ENCODE results near the gene RAB23. TPM values are rescaled to one million over a fixed set of nuclear protein-coding genes. Genes with fewer than 3 reads are reported as not detected.

The RAB23 gene
- total RNA-seq, 1 experiment from 2014 or later: 18.1 TPM

DNA sequence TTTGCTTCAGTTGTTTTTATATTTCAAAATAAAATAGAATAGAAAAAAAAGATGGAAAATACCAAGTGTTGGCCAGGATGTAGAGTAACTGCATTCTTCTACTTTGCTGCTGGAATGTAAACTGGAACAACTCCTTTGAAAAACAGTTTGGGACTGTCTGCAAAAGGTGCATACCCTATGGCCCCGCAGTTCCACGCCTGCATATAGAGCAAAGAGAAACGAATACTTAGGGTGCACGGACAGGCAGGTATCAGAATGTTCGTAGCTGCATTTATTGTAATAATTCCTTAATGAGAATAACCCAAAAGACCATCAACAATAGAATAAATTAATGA, 603 bp upstream of the RAB23 start:
- H2BK15ac ChIP-seq (ENCODE audit: low read depth, low read length): no peak overlapping the region
- H3K9ac ChIP-seq (ENCODE audit: extremely low read depth, insufficient read length, low read length): no peak overlapping the region
- no peaks in the 10 kb centered on the region; the same call in 1 of the 2 replicates for H3K27me3 Mint-ChIP-seq (ENCODE audit: low read depth)
- H2AK5ac ChIP-seq (ENCODE audit: insufficient read length, low read length): no peak overlapping the region
- H3K4me3 Mint-ChIP-seq: peak overlapping the region; percentile 92 to 99
- peak overlapping the region; percentile 44 for H3K4me2 ChIP-seq (ENCODE audit: insufficient read depth, insufficient read length, low read length)
- TF ChIP-seq, protein P1, sequence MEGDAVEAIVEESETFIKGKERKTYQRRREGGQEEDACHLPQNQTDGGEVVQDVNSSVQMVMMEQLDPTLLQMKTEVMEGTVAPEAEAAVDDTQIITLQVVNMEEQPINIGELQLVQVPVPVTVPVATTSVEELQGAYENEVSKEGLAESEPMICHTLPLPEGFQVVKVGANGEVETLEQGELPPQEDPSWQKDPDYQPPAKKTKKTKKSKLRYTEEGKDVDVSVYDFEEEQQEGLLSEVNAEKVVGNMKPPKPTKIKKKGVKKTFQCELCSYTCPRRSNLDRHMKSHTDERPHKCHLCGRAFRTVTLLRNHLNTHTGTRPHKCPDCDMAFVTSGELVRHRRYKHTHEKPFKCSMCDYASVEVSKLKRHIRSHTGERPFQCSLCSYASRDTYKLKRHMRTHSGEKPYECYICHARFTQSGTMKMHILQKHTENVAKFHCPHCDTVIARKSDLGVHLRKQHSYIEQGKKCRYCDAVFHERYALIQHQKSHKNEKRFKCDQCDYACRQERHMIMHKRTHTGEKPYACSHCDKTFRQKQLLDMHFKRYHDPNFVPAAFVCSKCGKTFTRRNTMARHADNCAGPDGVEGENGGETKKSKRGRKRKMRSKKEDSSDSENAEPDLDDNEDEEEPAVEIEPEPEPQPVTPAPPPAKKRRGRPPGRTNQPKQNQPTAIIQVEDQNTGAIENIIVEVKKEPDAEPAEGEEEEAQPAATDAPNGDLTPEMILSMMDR (conservative IDR thresholded peaks at IDR 0.05): no peak
- no peaks in the 10 kb centered on the region for H3K23me2 ChIP-seq (ENCODE audit: insufficient read length, low read depth, low read length, poor library complexity, severe bottlenecking)
- peaks cover 36 to 38% of the 10 kb centered on the region in 2 experiments for H3K4me1 Mint-ChIP-seq
- no peaks in the 10 kb centered on the region for H3K79me1 ChIP-seq (ENCODE audit: insufficient read depth, low read depth, low read length, poor library complexity, severe bottlenecking)
- no peak overlapping the region for H3K56ac ChIP-seq (ENCODE audit: insufficient read length, low read depth, low read length)
- H3K4me1 ChIP-seq (ENCODE audit: insufficient read depth, low read length): no peaks in the 10 kb centered on the region
- H3T11ph ChIP-seq (ENCODE audit: low read length): no peak overlapping the region
- no peak overlapping the region for H2AFZ ChIP-seq (ENCODE audit: low read length)
- no peak overlapping the region for H4K8ac ChIP-seq (replicated peaks; ENCODE audit: insufficient read length, low read depth, low read length)
- peaks cover 8 to 18% (median 9%) of the 10 kb centered on the region in 3 experiments for H3K36me3 Mint-ChIP-seq (ENCODE audit: insufficient read depth in 1 of 3, low read depth in 3 of 3)
- no peak overlapping the region for H2BK20ac ChIP-seq (ENCODE audit: low read depth, low read length, poor library complexity, severe bottlenecking)
- no peak overlapping the region for H2BK120ac ChIP-seq (ENCODE audit: low read depth, low read length, poor library complexity, severe bottlenecking)
- no peak overlapping the region for H2BK5ac ChIP-seq (ENCODE audit: insufficient read length, low read length)
- no peak overlapping the region for H3K4ac ChIP-seq (ENCODE audit: low read depth, low read length)
- no peak overlapping the region for H3K18ac ChIP-seq (ENCODE audit: insufficient read length, low read depth, low read length)
- no peaks in the 10 kb centered on the region for H3K27me3 ChIP-seq (ENCODE audit: insufficient read depth, low read length)
- H3K9me3 ChIP-seq (ENCODE audit: control insufficient read depth, low read depth, low read length): no peaks in the 10 kb centered on the region
- no peak overlapping the region for H2BK12ac ChIP-seq (ENCODE audit: insufficient read length, low read depth, low read length)
- H4K5ac ChIP-seq (ENCODE audit: insufficient read length, low read depth, low read length): no peak overlapping the region
- no peak overlapping the region for H3K14ac ChIP-seq (ENCODE audit: insufficient read depth, low read length)
- no peak for DNase-seq
- H3K79me2 ChIP-seq (ENCODE audit: insufficient read depth, low read length): peaks cover 5% of the 10 kb centered on the region; the same call in 1 of the 2 replicates
- no peak overlapping the region for H4K91ac ChIP-seq (ENCODE audit: insufficient read length, low read depth, low read length)
- H3K23ac ChIP-seq (ENCODE audit: insufficient read length, low read depth, low read length): no peak overlapping the region
- peaks cover 0 to 10% of the 10 kb centered on the region in 2 experiments; a peak in 2 of 5 replicates for H3K9me3 Mint-ChIP-seq
- no CpG with 5 or more reads among the region's 5 CpGs for WGBS (ENCODE audit: extremely low coverage, insufficient read length, low lambda C conversion rate)
- no peak overlapping the region for H3K27ac Mint-ChIP-seq
- H4K20me1 ChIP-seq (ENCODE audit: control insufficient read depth, insufficient read depth, insufficient read length): no peaks in the 10 kb centered on the region
- no peak overlapping the region for H3K27ac ChIP-seq (ENCODE audit: insufficient read length, low read depth, low read length)
